GM18519 (cell line): Measurements from ENCODE around the gene DEF6.

Experiments
- ATAC-seq: cut with Tn5 transposase; IDR thresholded peaks from one replicate; pipeline ENCODE4 v1.9.1; 2021; ENCODE audit warnings: mild to moderate bottlenecking, moderate library complexity; ENCODE audit not compliant: unreplicated experiment, low FRiP score

Gene DEF6, protein sequence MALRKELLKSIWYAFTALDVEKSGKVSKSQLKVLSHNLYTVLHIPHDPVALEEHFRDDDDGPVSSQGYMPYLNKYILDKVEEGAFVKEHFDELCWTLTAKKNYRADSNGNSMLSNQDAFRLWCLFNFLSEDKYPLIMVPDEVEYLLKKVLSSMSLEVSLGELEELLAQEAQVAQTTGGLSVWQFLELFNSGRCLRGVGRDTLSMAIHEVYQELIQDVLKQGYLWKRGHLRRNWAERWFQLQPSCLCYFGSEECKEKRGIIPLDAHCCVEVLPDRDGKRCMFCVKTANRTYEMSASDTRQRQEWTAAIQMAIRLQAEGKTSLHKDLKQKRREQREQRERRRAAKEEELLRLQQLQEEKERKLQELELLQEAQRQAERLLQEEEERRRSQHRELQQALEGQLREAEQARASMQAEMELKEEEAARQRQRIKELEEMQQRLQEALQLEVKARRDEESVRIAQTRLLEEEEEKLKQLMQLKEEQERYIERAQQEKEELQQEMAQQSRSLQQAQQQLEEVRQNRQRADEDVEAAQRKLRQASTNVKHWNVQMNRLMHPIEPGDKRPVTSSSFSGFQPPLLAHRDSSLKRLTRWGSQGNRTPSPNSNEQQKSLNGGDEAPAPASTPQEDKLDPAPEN

DNA sequence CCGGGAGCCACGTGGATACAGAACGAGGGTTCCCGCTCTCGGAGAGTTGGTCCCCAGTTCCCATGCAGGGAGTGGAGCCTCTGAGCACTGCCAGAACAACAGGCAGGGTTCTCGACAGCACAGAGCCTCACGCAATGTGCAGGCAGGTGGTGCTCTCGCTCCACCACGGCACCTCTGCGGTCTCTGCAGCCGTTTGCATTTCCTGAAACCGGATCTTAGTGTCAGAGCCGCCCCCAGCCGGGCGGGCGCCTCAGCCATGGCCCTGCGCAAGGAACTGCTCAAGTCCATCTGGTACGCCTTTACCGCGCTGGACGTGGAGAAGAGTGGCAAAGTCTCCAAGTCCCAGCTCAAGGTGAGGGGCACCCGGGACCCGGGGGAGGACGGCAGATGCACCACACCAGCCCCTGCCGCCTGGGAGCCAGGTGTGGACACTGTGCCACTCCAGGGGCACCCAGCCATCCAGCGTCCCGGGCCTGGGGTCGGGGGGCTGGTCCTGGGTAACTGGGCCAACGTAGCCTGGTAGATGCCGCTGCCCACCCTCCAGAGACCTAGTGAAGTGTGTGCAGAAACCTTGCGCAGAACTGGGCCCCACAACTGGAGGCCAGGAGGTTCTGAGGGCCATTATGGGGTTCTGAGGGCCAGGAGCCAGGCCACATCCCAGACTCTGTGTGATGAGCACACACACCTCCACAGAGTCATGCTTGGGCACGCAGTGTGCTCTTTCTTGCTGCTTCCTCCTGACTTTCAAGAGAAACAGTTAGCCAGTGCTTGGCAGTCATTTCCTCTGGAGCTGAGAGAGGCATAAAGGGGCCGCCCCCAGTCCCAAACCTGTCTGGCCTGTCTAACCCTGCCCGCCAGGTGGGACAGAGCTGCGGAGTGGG is at the start of gene DEF6:
Gene DEF6, plus strand, starts transcription at position 218 of the 881 bp plus-strand sequence. Its CDS starts 39 bp downstream, at position 257.
- peak; percentile 63 for ATAC-seq

GRCh38 chr6:35248300-35248699 is 49.3 kb upstream of the DEF6 start:
- ATAC-seq = no peak

DNA sequence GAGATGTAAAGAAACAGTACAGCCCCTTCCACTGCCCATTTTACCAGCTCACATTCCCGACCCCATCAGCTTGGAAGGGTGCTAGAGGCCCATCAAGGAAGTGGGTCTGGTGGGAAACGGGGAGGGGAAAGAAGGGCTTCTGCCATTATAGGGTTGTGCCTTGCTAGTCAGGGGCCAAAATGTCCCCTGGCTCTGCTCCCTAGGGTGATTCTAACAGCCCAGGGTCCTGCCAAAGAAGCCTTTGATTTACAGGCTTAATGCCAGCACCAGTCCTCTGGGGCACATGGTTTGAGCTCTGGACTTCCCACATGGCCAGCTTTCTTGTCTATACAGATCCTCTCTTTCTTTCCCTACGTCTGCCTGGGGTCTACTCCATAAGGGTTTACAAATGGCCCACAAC is 48.7 kb upstream of the DEF6 start:
- ATAC-seq = no peak

GRCh38 chr6:35251949-35252348 is 45.7 kb upstream of the DEF6 start:
- ATAC-seq = no peak

DNA sequence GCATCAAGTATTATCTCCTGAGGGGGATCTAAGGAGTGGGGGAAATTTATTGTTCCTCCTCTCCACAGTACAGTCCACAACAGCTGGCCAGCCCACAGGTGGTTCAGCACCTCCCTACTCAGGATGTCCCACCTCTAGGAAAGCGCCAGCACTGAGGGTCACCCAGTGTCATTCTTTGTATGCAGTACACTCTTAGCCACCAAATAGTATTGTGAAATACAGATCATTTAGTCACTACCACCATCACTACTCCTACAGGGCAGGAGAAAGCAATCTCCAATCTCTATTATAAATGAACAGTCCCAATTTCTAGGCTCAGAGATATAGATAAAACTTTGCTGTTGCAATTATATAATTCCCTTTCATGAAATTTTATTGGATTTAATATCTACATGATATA is 44.4 kb upstream of the DEF6 start:
- ATAC-seq = no peak

- ATAC-seq = no peak
Measured at GRCh38 chr6:35258336-35258735, 39.3 kb upstream of the DEF6 start.

- no peak for ATAC-seq
Measured at GRCh38 chr6:35258858-35259193, 38.8 kb upstream of the DEF6 start.

GRCh38 chr6:35259194-35259947 is 38.2 kb upstream of the DEF6 start, which contains the start of gene ZNF76:
ZNF76 (plus strand) TSS chr6:35259735; CDS start chr6:35281152, 21,417 bp downstream.
- ATAC-seq = peak; percentile 74

- ATAC-seq = no peak
Measured at GRCh38 chr6:35259948-35260590, 37.5 kb upstream of the DEF6 start.

GRCh38 chr6:35260591-35261570 is 36.7 kb upstream of the DEF6 start:
- ATAC-seq = no peak

DNA sequence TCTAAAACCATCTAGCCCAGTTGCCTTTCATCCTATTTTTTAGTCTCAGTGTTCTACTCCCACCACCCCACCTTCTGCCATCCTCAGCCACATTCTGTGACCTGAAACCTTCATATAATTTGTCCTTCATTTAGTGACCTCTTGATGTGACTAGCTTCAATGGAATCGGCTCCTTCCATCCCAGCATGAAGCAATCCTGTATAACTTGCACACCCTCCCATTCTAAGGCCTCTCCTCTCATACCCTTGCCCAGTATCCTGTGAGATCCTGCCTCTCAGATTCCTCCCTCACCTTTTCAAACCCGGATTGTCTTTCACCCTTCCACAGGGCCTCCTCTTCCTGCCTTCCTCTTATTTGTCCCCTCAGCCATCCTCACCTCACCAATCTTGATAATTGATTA is 35.0 kb upstream of the DEF6 start:
- no peak for ATAC-seq

DNA sequence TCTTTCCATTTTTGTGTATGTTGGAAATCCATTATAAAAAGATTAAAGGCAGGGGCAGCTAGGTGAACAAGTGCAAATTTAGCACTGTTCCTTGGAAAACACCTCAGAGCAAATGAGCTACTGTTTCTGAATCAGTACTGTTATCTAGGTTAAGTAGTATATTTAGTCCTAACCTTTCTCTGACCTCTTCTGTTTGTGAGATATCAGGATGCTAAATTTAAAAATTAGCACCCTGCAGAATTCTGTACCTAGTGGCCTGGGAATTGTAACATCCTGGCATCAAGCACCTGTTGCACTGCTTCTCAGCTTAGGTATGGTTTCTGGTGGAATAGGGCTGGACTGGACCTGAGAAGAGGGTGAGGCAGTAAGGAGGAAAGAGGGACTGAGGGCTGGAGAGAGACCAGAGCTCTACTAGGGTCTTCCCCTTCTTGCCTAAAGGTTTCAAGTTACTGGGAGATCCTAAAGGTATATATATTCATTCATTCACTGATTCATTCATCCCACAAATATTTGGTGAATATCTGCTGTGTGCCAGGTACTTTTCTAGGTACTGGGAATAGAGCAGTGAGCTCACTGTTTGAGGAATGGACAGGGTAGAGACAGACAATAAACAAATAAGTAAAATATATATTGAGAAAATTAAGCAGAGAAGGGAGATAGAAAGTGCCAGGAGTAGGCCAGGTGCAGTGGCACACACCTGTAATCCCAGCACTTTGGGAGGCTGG is 32.9 kb upstream of the DEF6 start:
- no peak for ATAC-seq

- no peak for ATAC-seq
Measured at GRCh38 chr6:35265523-35265922, 32.1 kb upstream of the DEF6 start.

GRCh38 chr6:35267446-35267845 is 30.2 kb upstream of the DEF6 start:
- no peak for ATAC-seq

DNA sequence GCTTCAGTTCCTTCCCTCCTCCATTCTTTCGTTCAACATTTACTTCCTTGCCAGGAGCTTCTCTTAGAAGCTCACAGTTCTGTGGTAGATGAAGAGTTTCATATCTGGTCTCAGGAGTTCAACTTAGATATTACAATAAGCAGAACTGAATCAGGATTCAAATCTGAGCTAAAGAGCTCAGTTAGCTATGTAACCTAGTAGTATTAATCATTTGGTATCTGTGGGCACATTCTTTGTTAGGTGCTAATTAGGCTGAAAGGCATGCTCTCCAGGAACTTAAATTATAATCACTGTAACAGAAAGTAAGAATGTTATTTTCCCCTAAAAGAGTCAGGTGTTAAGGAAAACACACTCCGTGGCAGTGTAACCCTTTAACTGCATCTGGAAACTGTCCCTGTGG is 29.7 kb upstream of the DEF6 start:
- no peak for ATAC-seq

- ATAC-seq = no peak
Measured at GRCh38 chr6:35272005-35272404, 25.6 kb upstream of the DEF6 start.

DNA sequence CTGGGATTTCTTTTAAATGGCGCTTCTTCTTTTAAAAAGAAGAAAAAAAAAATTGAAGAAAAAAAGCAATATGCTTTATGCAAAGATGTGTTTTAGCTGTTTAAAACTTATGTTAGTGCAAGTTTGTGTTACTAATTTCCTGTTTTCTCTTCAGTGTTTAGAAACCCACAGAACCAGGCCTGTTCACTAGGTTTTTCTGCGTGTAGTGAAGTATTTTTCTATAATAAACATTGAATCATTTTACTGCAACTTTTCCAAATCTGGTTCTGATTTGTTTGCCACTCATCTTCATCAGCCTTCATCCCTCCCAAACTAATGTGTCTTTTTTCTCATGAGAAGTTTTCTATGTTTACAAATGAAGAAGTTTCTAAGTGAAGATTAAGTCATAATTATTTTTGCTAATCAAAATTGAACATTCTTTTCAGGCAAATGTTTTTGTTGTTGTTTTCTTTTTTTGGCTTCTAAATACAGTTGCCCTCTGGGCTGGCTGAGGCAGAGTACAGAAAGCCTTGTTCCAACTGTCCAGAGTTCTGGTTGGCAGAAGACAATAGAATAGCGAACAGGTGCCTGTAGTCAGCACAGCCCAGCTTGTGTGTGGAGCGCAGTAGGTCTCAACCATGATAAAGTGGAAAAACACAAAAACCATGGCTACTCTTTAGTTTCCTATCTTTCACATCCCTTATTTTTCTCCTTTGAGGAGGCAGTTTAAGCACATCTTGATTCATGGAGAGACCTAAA is 23.6 kb upstream of the DEF6 start:
- no peak for ATAC-seq
